CD4-positive, CD25-positive, alpha-beta regulatory T cell (primary cell): ENCODE results near the gene PRKAA2. TPM values are rescaled to one million over a fixed set of nuclear protein-coding genes. Genes with fewer than 3 reads are reported as not detected.

Source experiments
- ATAC-seq, 2 donors: fragments of 150-1000 bp; cut with Tn5 transposase; one replicate each; pipeline ENCODE4 v1.10.0; 2021; ENCODE audit warnings: low read depth in 2 of 2, moderate number of reproducible peaks in 2 of 2, moderate library complexity in 1 of 2
- DNase-seq, 3 donors: peaks; one replicate each; pipeline versions ENCODE4 v3.0.0 to v3.0.0-alpha.2; 2012 to 2022; ENCODE audit warnings: mixed read lengths in 1 of 3
- H3K27ac ChIP-seq: one replicate; pipeline ENCODE4 v1.7.0; 2013; ENCODE audit warnings: mild to moderate bottlenecking, low read length; ENCODE audit not compliant: insufficient read depth, poor library complexity, severe bottlenecking
- H3K27me3 ChIP-seq: one replicate; pipeline ENCODE4 v1.7.0; 2013; ENCODE audit warnings: low read length; ENCODE audit not compliant: control insufficient read depth, insufficient read depth
- H3K36me3 ChIP-seq: one replicate; pipeline ENCODE4 v1.7.0; 2013; ENCODE audit warnings: mild to moderate bottlenecking, low read length, moderate library complexity; ENCODE audit not compliant: control insufficient read depth, insufficient read depth
- H3K4me1 ChIP-seq: 2 replicates; pipeline ENCODE4 v1.7.0; 2013; ENCODE audit warnings: mild to moderate bottlenecking, low read length; ENCODE audit not compliant: insufficient read depth, control insufficient read depth, poor library complexity, severe bottlenecking
- H3K4me3 ChIP-seq: one replicate; pipeline ENCODE4 v1.7.0; 2013; ENCODE audit warnings: low read depth, mild to moderate bottlenecking, low read length, moderate library complexity
- H3K9me3 ChIP-seq, 2 experiments: 1 replicate in 1 of 2; 2 replicates in 1 of 2; pipeline ENCODE4 v1.7.0; 2013; ENCODE audit warnings: low read length in 2 of 2, mild to moderate bottlenecking in 1 of 2, moderate library complexity in 1 of 2; ENCODE audit not compliant: control insufficient read depth in 2 of 2
- H3K27ac Mint-ChIP-seq, 3 donors: one replicate each; pipeline ENCODE4 v1.8.0; 2020 to 2022; ENCODE audit warnings: mild to moderate bottlenecking in 3 of 3, mixed read lengths in 3 of 3, moderate library complexity in 2 of 3
- H3K27me3 Mint-ChIP-seq: one replicate; pipeline ENCODE4 v1.8.0; 2022; ENCODE audit warnings: mild to moderate bottlenecking, mixed read lengths
- H3K36me3 Mint-ChIP-seq: one replicate; pipeline ENCODE4 v1.8.0; 2020; ENCODE audit warnings: mixed read lengths
- H3K4me1 Mint-ChIP-seq, 4 donors: one replicate each; pipeline ENCODE4 v1.8.0; 2020 to 2022; ENCODE audit warnings: mixed read lengths in 4 of 4, mild to moderate bottlenecking in 1 of 4
- H3K4me3 Mint-ChIP-seq, 4 donors: one replicate each; pipeline ENCODE4 v1.8.0; 2020 to 2022; ENCODE audit warnings: mild to moderate bottlenecking in 4 of 4, mixed read lengths in 4 of 4, moderate library complexity in 3 of 4
- H3K9me3 Mint-ChIP-seq, 7 donors: one replicate each; pipeline ENCODE4 v1.8.0; 2020 to 2022; ENCODE audit warnings: mixed read lengths in 7 of 7, mild to moderate bottlenecking in 3 of 7, moderate library complexity in 2 of 7
- polyA plus RNA-seq, 4 donors: library from polyadenylated mRNA; unstranded; fragments of 300-500 nt; fragmentation: Illumina TruSeq; gene quantifications; one replicate each; pipeline ENCODE4 v1.2.3, GENCODE V29; 2021
- total RNA-seq: library from RNA; stranded (reverse); gene quantifications from one replicate; pipeline ENCODE4 v1.2.3, GENCODE V29; 2022

The PRKAA2 gene
- total and polyA plus RNA-seq, 5 donors from 2014 or later, result not detected

DNA sequence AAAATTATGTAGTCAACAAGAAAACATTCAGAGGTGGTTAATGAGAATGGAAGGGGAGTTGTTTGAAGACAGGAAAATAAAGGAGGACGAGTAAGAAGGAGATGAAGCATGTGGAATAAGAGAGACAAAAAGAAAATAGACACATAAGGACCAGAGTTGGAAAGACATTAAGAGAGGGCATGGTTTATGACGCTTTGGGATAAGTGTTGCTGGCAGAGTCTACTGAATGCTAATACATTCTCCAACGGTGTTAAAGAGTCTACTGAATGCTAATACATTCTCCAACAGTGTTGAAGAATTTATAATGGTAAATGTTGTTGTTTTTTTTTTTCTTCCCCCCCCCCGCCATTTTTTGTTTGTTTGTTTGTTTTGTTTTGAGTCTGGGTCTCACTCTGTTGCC lies 13.1 kb downstream of the PRKAA2 start:
- Mint-ChIP-seq H3K9me3 (peaks cover 0 to 23% (median 6%) of the 10 kb centered on the region in 7 donors), H3K4me1 (no peaks in the 10 kb centered on the region), H3K4me3 (no peak overlapping the region), H3K27ac (peak overlapping the region in 1 of 3 donors; percentile 4), H3K27me3 (no peaks in the 10 kb centered on the region), H3K36me3 (no peaks in the 10 kb centered on the region)
- Histone ChIP-seq H3K36me3 (no peaks in the 10 kb centered on the region), H3K4me1 (no peaks in the 10 kb centered on the region), H3K27me3 (no peaks in the 10 kb centered on the region), H3K9me3 (peaks cover 13 to 17% of the 10 kb centered on the region in 2 experiments), H3K4me3 (no peak overlapping the region), H3K27ac (no peak overlapping the region)
- DNase-seq (no peak), ATAC-seq (no peak)

DNA sequence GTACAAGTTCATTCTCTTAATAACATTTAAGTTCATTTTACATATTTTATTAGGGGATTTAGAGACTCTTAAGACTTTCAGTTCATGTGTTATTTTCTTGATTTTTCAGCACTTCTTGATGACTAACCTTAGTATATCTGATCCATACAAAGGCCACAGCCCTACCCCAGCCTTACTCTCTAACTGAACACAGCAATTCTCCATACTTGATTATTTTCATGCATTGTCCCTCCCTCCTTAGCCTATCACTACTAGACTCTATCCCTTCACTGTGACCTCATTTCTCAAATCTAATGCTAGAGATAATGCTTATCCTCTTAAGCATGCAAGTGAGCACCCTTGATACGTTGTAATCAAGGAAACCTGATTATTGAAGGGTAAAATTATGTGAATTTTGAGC lies 15.2 kb downstream of the PRKAA2 start:
- no peaks in the 10 kb centered on the region for H3K27me3 Mint-ChIP-seq
- H3K36me3 Mint-ChIP-seq, result no peaks in the 10 kb centered on the region
- H3K27me3 ChIP-seq, result no peaks in the 10 kb centered on the region
- peaks cover 0 to 23% (median 6%) of the 10 kb centered on the region in 7 donors for H3K9me3 Mint-ChIP-seq
- H3K4me1 ChIP-seq, result no peaks in the 10 kb centered on the region
- no peaks in the 10 kb centered on the region for H3K36me3 ChIP-seq
- no peaks in the 10 kb centered on the region for H3K4me1 Mint-ChIP-seq
- H3K27ac Mint-ChIP-seq, result no peak overlapping the region
- no peak overlapping the region for H3K4me3 ChIP-seq
- H3K9me3 ChIP-seq, result peaks cover 13 to 17% of the 10 kb centered on the region in 2 experiments
- ATAC-seq, result no peak
- no peak for DNase-seq
- H3K4me3 Mint-ChIP-seq, result no peak overlapping the region
- H3K27ac ChIP-seq, result no peak overlapping the region

GRCh38 chr1:56663846-56664245 lies 18.7 kb downstream of the PRKAA2 start:
- Mint-ChIP-seq H3K27ac (no peak overlapping the region), H3K9me3 (peaks cover 0 to 6% (median 0%) of the 10 kb centered on the region in 7 donors), H3K36me3 (no peaks in the 10 kb centered on the region), H3K27me3 (no peaks in the 10 kb centered on the region), H3K4me1 (no peaks in the 10 kb centered on the region), H3K4me3 (no peak overlapping the region)
- no peaks in the 10 kb centered on the region for H3K36me3 ChIP-seq
- no peaks in the 10 kb centered on the region for H3K27me3 ChIP-seq
- H3K27ac ChIP-seq, result no peak overlapping the region
- ATAC-seq (no peak), DNase-seq (no peak)
- H3K9me3 ChIP-seq, result no peaks in the 10 kb centered on the region
- H3K4me1 ChIP-seq, result no peaks in the 10 kb centered on the region
- no peak overlapping the region for H3K4me3 ChIP-seq

- H3K4me3 Mint-ChIP-seq, result no peak overlapping the region
- no peaks in the 10 kb centered on the region for H3K36me3 Mint-ChIP-seq
- H3K27ac ChIP-seq, result no peak overlapping the region
- no peak overlapping the region for H3K27ac Mint-ChIP-seq
- no peaks in the 10 kb centered on the region for H3K36me3 ChIP-seq
- no peaks in the 10 kb centered on the region for H3K27me3 Mint-ChIP-seq
- no peak overlapping the region for H3K4me3 ChIP-seq
- H3K27me3 ChIP-seq, result no peaks in the 10 kb centered on the region
- ATAC-seq (no peak), DNase-seq (no peak)
- H3K9me3 Mint-ChIP-seq, result peaks cover 0 to under 1% (median 0%) of the 10 kb centered on the region in 7 donors
- H3K4me1 ChIP-seq, result no peaks in the 10 kb centered on the region
- no peaks in the 10 kb centered on the region for H3K9me3 ChIP-seq
- no peaks in the 10 kb centered on the region for H3K4me1 Mint-ChIP-seq
Measured at GRCh38 chr1:56665384-56665783, 20.3 kb downstream of the PRKAA2 start.

DNA sequence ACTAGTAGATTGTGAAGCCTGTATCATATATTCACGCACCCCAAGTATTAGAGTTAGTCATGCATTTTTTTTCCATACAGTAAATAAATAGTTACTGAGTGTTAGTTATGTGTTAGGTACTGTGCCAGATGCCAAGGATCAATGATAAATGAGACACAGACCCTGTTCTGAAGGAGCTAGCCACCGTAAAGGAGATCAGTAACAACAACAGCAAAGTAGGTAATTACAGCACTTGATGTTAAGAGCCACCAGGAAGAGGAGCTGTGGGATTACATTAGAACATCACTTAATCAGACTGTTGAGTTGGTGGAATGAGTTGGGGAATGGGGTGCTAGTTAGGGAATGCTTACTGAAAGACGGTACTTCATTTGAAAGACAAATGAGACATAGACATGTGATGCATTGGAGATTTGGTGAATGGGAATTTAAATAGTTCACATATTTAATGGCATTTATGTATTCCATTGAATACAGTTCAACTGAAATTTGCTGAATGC lies 21.0 kb downstream of the PRKAA2 start:
- ATAC-seq, result no peak
- DNase-seq, result no peak
- no peaks in the 10 kb centered on the region for H3K4me1 Mint-ChIP-seq
- no peak overlapping the region for H3K4me3 ChIP-seq
- no peak overlapping the region for H3K4me3 Mint-ChIP-seq
- H3K9me3 Mint-ChIP-seq, result peaks cover 0 to 1% (median 0%) of the 10 kb centered on the region in 7 donors
- H3K9me3 ChIP-seq, result no peaks in the 10 kb centered on the region
- H3K27ac Mint-ChIP-seq, result no peak overlapping the region
- no peaks in the 10 kb centered on the region for H3K27me3 ChIP-seq
- H3K36me3 Mint-ChIP-seq, result no peaks in the 10 kb centered on the region
- H3K4me1 ChIP-seq, result no peaks in the 10 kb centered on the region
- H3K27ac ChIP-seq, result no peak overlapping the region
- no peaks in the 10 kb centered on the region for H3K27me3 Mint-ChIP-seq
- H3K36me3 ChIP-seq, result no peaks in the 10 kb centered on the region

- Mint-ChIP-seq H3K9me3 (peaks cover 0 to 1% (median 0%) of the 10 kb centered on the region in 7 donors), H3K4me1 (no peaks in the 10 kb centered on the region), H3K4me3 (no peak overlapping the region), H3K36me3 (no peaks in the 10 kb centered on the region), H3K27me3 (no peaks in the 10 kb centered on the region), H3K27ac (no peak overlapping the region)
- DNase-seq (no peak), ATAC-seq (no peak)
- H3K9me3 ChIP-seq, result no peaks in the 10 kb centered on the region
- no peak overlapping the region for H3K27ac ChIP-seq
- H3K4me1 ChIP-seq, result no peaks in the 10 kb centered on the region
- H3K27me3 ChIP-seq, result no peaks in the 10 kb centered on the region
- no peaks in the 10 kb centered on the region for H3K36me3 ChIP-seq
- H3K4me3 ChIP-seq, result no peak overlapping the region
Measured at GRCh38 chr1:56670350-56670749, 25.2 kb downstream of the PRKAA2 start.

DNA sequence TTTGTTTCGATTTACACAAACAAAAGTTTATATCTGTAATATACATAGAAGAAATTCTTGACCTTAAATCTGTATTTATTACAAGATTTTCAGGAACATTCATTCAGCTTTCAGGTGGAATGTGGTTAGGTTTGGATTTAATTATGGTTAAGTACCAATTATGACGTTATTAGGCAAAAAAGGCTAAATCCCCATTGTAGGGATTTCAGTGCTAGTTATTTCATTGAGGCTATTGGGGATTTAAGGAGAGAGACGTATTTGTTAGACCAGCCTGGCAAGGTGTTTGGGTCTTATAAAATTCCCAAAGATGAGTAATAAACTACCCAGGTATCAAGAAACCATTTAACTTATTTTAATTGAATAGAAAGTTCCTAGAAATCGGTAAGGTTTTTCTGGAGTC lies 26.0 kb downstream of the PRKAA2 start:
- no peaks in the 10 kb centered on the region for H3K27me3 ChIP-seq
- H3K4me1 ChIP-seq, result no peaks in the 10 kb centered on the region
- H3K4me3 ChIP-seq, result no peak overlapping the region
- H3K9me3 Mint-ChIP-seq, result peaks cover 0 to 2% (median 0%) of the 10 kb centered on the region in 7 donors
- H3K9me3 ChIP-seq, result no peaks in the 10 kb centered on the region
- DNase-seq, result no peak
- no peak overlapping the region for H3K27ac Mint-ChIP-seq
- H3K27ac ChIP-seq, result no peak overlapping the region
- no peak overlapping the region for H3K4me3 Mint-ChIP-seq
- no peaks in the 10 kb centered on the region for H3K27me3 Mint-ChIP-seq
- H3K36me3 Mint-ChIP-seq, result no peaks in the 10 kb centered on the region
- H3K36me3 ChIP-seq, result no peaks in the 10 kb centered on the region
- H3K4me1 Mint-ChIP-seq, result no peaks in the 10 kb centered on the region
- no peak for ATAC-seq

- no peaks in the 10 kb centered on the region for H3K9me3 ChIP-seq
Measured at GRCh38 chr1:56671542-56671941, 26.4 kb downstream of the PRKAA2 start.

More at GRCh38 chr1:56671542-56671941, 26.4 kb downstream of the PRKAA2 start:
- Histone ChIP-seq H3K27ac (no peak overlapping the region), H3K27me3 (no peaks in the 10 kb centered on the region), H3K36me3 (no peaks in the 10 kb centered on the region), H3K4me1 (no peaks in the 10 kb centered on the region), H3K4me3 (no peak overlapping the region)
- Mint-ChIP-seq H3K36me3 (no peaks in the 10 kb centered on the region), H3K9me3 (peaks cover 0 to 3% (median 0%) of the 10 kb centered on the region in 7 donors), H3K4me1 (no peaks in the 10 kb centered on the region), H3K27me3 (no peaks in the 10 kb centered on the region), H3K4me3 (no peak overlapping the region), H3K27ac (no peak overlapping the region)
- ATAC-seq, result no peak
- no peak for DNase-seq
